A172 (cell line): Measurements from ENCODE around the gene PABPC1L. TPM values are rescaled to one million over a fixed set of nuclear protein-coding genes. Genes with fewer than 3 reads are reported as not detected.

Experiments used
- DNase-seq: peaks from one replicate; pipeline ENCODE4 v3.0.0-alpha.2; 2015; ENCODE audit warnings: low spot score
- total RNA-seq: library from RNA; depleted of rRNA; stranded (reverse); fragments of >200 nt; shearing (Covaris generic); gene quantifications from 2 replicates; pipeline ENCODE4 v1.2.3, GENCODE V29; 2014

PABPC1L gene
- total RNA-seq, 1 experiment from 2014 or later: 6.0 TPM

GRCh38 chr20:44900231-44900854 is 9.5 kb upstream of the PABPC1L start:
- no peak for DNase-seq

- peak; percentile 52 for DNase-seq
Observed at GRCh38 chr20:44901974-44902373, 7.9 kb upstream of the PABPC1L start.

GRCh38 chr20:44904377-44904776 is 5.5 kb upstream of the PABPC1L start:
- DNase-seq: no peak

- no peak for DNase-seq
Observed at GRCh38 chr20:44908987-44909871, 631 bp upstream of the PABPC1L start.

GRCh38 chr20:44910690-44911262 is 916 bp downstream of the PABPC1L start:
- no peak for DNase-seq

- DNase-seq: peak; percentile 51
Observed at GRCh38 chr20:44911264-44911921, 1.5 kb downstream of the PABPC1L start.

GRCh38 chr20:44912189-44912588 is 2.3 kb downstream of the PABPC1L start:
- DNase-seq: no peak

GRCh38 chr20:44914924-44915323 is 5.1 kb downstream of the PABPC1L start:
- DNase-seq: no peak

- DNase-seq: no peak
Observed at GRCh38 chr20:44916586-44916985, 6.7 kb downstream of the PABPC1L start.

GRCh38 chr20:44917399-44917798 is 7.5 kb downstream of the PABPC1L start:
- no peak for DNase-seq

- DNase-seq: no peak
Observed at GRCh38 chr20:44918342-44918741, 8.5 kb downstream of the PABPC1L start.

- no peak for DNase-seq
Observed at GRCh38 chr20:44918761-44919160, 8.9 kb downstream of the PABPC1L start.

- no peak for DNase-seq
Observed at GRCh38 chr20:44921447-44921846, 11.6 kb downstream of the PABPC1L start.

- no peak for DNase-seq
Observed at GRCh38 chr20:44924541-44924940, 14.7 kb downstream of the PABPC1L start.

GRCh38 chr20:44928595-44928994 is 18.7 kb downstream of the PABPC1L start:
- DNase-seq: no peak

- DNase-seq: no peak
Observed at GRCh38 chr20:44930517-44931168, 20.8 kb downstream of the PABPC1L start.

GRCh38 chr20:44931911-44932310 is 22.1 kb downstream of the PABPC1L start:
- no peak for DNase-seq

GRCh38 chr20:44932916-44933315 is 23.1 kb downstream of the PABPC1L start:
- no peak for DNase-seq

GRCh38 chr20:44936510-44936909 is 26.6 kb downstream of the PABPC1L start:
- no peak for DNase-seq

- no peak for DNase-seq
Observed at GRCh38 chr20:44938637-44939036, 28.8 kb downstream of the PABPC1L start.

- no peak for DNase-seq
Observed at GRCh38 chr20:44941120-44941691, 31.3 kb downstream of the PABPC1L start.
